Erythroblast (primary cell): Measurements from ENCODE around the gene LRIG1.

Experiments used
- GATA1 ChIP-seq: IDR thresholded peaks from 2 replicates; pipeline ENCODE4 v1.6.1; 2011; ENCODE audit warnings: low read depth, mild to moderate bottlenecking, control low read depth, low read length, moderate library complexity
- POLR2A ChIP-seq: IDR thresholded peaks from 2 replicates; pipeline ENCODE4 v1.6.1; 2011; ENCODE audit warnings: mild to moderate bottlenecking, low read length

- TF ChIP-seq POLR2A (no peak), GATA1 (no peak)
These were observed 64.8 kb downstream of the LRIG1 start for GRCh38 chr3:66435989-66436388.
